ENCODE measurements around the gene TTC21A.

The TTC21A gene

DNA sequence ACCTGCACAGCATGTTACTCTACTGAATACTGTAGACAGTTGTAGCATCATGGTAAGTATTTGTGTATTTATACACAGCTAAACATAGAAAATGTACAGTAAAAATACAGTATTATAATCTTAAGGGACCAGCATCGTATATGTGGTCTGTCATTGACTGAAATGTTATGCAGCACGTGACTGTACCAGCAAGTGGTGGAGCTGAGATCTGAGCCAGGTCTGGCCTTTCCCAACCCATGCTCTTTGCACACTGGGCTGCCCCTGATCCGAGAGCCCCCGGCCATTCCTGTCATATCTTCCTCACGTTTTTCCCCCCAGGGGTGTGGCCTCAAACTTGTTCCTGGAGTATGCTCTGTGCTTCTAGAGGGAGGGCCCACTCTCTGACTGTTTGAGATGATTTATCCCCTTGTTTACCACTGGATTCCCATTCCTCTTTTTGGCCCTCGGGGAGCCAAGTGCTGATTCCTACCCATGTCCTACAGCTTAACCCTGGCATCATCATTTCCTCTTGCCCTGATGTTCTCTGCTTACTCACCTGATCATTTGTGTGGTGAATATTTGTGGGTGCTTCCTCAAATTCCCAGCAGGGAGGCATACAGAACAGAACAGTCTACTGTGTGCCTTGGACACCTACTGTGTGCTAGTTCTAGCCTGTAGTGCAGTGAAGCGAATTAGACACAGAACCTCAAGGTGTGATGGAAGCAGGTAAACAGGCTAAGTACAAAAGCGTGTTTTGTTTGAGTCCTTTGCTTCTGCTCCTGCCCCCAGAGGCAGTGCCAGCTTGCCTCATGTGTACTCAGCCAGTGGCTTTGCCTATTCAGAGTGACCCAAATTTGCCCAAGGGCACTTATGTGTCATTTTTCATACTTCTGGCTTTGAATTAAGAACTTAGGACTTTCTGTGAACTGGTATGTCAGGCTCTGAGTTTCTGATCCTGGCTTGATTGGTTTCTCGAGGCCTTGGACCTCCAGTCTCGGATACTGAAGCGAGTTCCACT is 24.9 kb downstream of the TTC21A start:
- Histone ChIP-seq H3K4me3 (replicated peaks; ENCODE audit: low read depth, low read length) (no peak overlapping the region), H3K36me3 (ENCODE audit: control insufficient read depth, insufficient read depth, low read length) (no peaks in the 10 kb centered on the region), H3K27me3 (replicated peaks; ENCODE audit: control insufficient read depth, insufficient read depth, low read length) (no peaks in the 10 kb centered on the region)
- no peak for DNase-seq (ENCODE audit: extremely low read depth, insufficient read length)
- no peak for TF ChIP-seq CTCF (IDR thresholded peaks at IDR 0.05; ENCODE audit: insufficient read depth, low read length, poor library complexity, severe bottlenecking)

GRCh38 chr3:39133093-39133490 is 25.6 kb downstream of the TTC21A start:
- H3K27me3 ChIP-seq (replicated peaks; ENCODE audit: control insufficient read depth, insufficient read depth, low read length), result no peaks in the 10 kb centered on the region
- no peaks in the 10 kb centered on the region for H3K36me3 ChIP-seq (ENCODE audit: control insufficient read depth, insufficient read depth, low read length)
- no peak for DNase-seq (ENCODE audit: extremely low read depth, insufficient read length)
- no peak overlapping the region for H3K4me3 ChIP-seq (replicated peaks; ENCODE audit: low read depth, low read length)
- TF ChIP-seq CTCF (IDR thresholded peaks at IDR 0.05; ENCODE audit: insufficient read depth, low read length, poor library complexity, severe bottlenecking), result no peak

- DNase-seq (ENCODE audit: extremely low read depth, insufficient read length), result no peak
- Histone ChIP-seq H3K27me3 (replicated peaks; ENCODE audit: control insufficient read depth, insufficient read depth, low read length) (no peaks in the 10 kb centered on the region), H3K36me3 (ENCODE audit: control insufficient read depth, insufficient read depth, low read length) (no peaks in the 10 kb centered on the region), H3K4me3 (replicated peaks; ENCODE audit: low read depth, low read length) (no peak overlapping the region)
- TF ChIP-seq CTCF (IDR thresholded peaks at IDR 0.05; ENCODE audit: insufficient read depth, low read length, poor library complexity, severe bottlenecking), result no peak
Observed at GRCh38 chr3:39133822-39134221, 26.3 kb downstream of the TTC21A start.

GRCh38 chr3:39134305-39134704 is 26.8 kb downstream of the TTC21A start:
- no peak for TF ChIP-seq CTCF (IDR thresholded peaks at IDR 0.05; ENCODE audit: insufficient read depth, low read length, poor library complexity, severe bottlenecking)
- H3K27me3 ChIP-seq (replicated peaks; ENCODE audit: control insufficient read depth, insufficient read depth, low read length), result no peaks in the 10 kb centered on the region
- no peaks in the 10 kb centered on the region for H3K36me3 ChIP-seq (ENCODE audit: control insufficient read depth, insufficient read depth, low read length)
- H3K4me3 ChIP-seq (replicated peaks; ENCODE audit: low read depth, low read length), result no peak overlapping the region
- DNase-seq (ENCODE audit: extremely low read depth, insufficient read length), result no peak

GRCh38 chr3:39135170-39135805 is 27.8 kb downstream of the TTC21A start:
- no peaks in the 10 kb centered on the region for H3K36me3 ChIP-seq (ENCODE audit: control insufficient read depth, insufficient read depth, low read length)
- H3K27me3 ChIP-seq (replicated peaks; ENCODE audit: control insufficient read depth, insufficient read depth, low read length), result no peaks in the 10 kb centered on the region
- DNase-seq (ENCODE audit: extremely low read depth, insufficient read length), result no peak
- H3K4me3 ChIP-seq (replicated peaks; ENCODE audit: low read depth, low read length), result no peak overlapping the region
- no peak for TF ChIP-seq CTCF (IDR thresholded peaks at IDR 0.05; ENCODE audit: insufficient read depth, low read length, poor library complexity, severe bottlenecking)
